Measurements from ENCODE around the gene TPD52L1.

Gene TPD52L1

DNA sequence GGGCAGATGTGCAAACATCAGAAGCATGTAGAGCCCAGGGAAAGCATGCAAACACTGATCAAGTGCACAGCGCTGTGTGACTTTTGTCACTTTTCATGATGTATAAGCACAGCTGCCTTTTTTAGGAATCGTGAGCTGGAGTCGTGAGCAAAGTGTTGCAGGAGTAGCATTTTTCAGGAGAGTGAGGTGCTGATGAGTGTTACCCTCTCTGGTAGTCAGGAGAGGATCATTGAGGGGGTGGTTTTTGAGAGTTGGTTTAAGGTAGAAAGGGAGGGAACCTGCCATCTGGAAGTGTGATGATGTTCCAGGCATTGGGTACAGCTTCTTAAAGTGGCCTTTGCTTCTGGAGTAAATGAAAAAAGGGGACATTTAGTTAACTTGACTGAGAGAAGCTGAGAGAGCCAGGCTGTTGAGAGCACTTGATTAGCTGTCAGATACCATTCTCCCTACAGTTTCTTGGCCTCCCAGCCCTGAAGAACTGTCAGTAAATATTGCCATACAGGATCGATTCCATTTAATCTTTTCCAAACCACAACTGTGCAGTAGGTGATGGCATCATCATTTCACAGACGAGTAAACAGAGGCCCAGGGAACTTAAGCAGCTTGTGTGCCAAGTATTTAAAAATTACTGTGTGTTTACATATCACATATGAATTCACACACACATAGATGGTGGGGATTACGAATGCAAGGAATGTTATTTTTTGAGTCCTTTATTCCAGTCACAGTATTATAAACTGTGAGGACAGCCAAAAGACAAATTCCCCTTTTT lies 28.9 kb downstream of the TPD52L1 start:
- DNase-seq, result no peak

DNA sequence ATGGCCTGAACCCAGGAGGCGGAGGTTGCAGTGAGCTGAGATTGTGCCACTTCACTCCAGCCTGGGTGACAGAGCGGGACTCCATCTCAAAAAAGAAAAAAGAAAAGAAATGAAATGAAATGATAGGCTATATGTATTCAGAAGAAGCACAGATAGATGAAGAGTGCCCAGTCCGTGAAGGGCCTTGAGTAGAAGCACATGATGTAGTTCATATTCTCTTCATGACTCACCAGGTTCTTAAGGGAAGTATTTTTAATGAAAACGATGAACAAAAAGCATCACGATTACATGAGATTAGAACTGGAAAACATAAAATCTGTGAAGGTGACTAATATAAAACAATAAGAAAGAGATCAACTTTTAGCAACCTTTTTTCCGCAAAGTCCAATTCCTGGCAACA lies 29.8 kb downstream of the TPD52L1 start:
- DNase-seq, result no peak

DNA sequence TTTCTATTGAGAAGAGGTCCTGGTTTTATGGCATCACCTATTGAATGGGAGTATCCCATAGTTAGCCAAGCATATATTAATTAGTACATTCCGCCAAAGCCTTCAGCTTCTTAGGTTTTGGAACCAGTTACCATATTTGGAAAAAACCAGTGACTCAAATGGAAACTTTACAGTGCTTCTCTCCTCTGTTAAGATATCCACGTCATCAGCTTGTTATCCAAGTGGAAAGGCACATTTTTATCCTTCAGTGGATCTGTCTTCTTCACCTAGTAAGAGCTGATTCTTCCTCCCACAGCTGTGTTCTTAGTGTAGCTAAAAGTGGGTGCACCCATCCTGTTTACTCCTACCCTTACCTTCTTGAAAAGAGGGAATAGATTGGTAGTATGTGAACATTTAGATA lies 34.5 kb downstream of the TPD52L1 start:
- peak; percentile 57 for DNase-seq

DNA sequence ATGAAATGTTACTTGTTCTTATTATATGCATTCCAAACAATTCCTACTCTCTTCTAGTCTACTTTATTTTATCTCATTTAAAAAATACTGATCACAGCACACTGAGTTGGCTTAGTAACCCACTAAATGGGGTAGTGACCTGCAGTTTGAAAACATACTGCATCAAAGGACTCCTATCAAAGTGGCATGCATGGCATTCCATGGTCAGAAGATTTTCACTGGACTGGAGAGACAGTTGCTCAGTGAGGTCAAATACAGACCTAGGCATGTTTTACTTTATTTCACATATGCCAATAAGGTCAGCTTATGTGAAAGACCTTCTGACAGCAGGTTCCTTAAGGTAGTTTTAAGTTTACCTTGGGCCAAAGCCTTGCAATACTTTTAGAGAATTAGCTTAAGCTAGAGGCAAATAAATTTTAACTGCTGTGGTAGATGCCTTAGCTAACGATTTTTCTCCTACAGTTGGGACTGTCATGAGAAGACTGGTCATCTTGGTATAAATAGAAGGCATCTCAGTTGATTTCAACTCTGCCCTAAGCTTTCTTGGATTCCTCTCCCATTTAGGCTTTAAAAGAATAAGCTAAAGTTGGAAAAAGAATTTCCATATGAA lies 35.1 kb downstream of the TPD52L1 start:
- DNase-seq, result no peak

DNA sequence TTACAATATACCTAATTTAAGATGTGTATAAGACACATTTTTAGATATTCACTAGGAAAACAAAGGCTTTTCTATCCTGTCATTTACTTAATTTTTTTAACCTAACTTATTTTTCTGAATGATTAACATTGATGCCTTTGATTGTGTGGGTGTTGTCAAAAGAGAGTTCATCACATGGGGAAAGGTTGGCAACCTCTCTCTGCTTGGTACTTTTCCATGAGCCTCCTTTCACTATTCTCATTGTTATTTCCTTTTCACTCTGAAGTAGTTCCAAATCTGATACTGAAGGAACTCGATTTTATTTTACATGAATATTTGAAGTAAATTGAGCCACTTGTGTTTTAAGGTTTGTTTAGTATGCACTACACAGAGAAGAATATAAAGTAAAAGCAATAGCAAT lies 35.9 kb downstream of the TPD52L1 start:
- DNase-seq, result no peak

DNA sequence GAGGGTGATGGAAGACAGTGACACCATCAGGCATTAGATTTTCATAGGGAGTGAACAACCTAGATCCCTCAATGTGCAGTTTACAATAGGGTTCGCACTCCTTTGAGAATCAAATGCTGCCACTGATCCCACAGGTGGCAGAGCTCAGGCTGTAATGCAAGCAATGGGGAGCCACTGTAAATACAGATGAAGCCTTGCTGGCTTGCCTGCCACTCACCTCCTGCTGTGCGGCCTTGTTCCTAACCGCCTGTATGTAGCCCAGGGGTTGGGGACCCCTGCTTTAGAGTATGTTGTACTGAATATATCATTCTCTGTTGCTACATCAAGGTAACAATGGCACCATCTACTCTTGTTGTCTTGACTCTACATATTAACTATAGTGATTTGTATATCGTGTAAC lies 37.1 kb downstream of the TPD52L1 start:
- DNase-seq, result no peak

DNA sequence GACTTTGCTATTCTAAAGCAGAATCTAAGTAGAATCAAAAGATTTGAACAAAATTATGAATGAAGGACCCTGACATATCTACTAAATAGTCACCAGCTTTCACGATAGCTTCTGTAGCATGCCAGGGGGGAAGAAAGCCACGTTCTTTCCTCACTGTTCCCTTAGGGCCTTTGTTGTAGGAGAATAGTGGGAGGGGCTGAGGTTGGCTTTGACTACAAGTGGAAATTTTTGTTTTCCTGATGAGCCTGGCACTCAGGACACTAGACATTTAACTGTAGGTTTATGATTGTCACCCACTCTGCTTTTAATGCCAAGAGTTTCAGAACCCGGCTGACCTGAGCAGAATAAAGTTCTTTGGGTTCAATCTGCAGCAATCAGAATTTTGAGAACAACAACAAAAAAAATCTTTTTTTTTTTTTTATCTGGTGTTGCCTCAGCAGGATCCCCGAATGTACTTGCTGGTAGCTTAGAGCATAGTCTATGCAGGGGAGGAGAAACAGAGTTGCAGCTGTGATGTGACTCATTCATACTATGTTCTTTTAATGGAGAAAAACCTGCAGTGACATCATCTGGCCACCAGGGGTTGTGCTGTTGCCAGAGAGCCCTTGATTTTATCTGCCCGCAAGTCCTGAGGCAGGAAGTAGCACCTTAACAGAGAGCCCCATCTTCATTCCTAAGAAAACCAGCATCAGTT lies 38.5 kb downstream of the TPD52L1 start:
- peak; percentile 81 for DNase-seq

DNA sequence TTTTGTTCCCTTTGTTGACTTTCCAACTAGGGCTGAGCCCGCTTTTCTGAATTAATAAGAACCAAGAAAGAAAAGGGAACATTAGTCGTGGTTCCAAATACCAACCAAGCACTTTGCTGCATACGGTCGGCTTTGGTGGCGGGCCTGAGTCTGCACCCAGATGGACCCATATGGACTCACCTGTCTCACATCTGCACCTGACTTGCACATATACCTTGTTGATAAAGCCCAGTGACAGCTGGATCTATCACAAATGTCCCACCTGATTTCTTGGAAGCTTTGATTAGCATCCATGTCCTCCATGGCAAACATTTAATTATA lies 39.0 kb downstream of the TPD52L1 start:
- DNase-seq, result no peak

DNA sequence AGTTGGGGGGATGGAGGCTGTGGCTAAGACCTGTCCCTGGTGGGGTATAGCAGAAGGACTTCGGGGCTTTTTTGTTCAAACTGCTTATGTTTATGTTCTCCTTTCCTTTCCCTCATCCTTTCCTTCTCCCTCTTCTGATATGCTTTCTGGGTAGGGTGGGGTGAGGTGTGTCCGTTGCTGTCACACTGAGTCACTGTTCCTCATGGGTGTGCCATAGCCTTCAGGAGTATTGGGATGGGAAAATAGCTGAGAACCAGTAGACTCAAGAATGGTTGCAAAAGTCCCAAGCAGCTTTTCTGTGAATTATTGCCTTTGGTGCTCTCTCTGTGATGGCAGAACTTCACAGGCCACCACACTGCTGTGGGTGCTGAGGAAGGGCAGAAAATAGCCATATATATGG lies 39.6 kb downstream of the TPD52L1 start:
- DNase-seq, result no peak

DNA sequence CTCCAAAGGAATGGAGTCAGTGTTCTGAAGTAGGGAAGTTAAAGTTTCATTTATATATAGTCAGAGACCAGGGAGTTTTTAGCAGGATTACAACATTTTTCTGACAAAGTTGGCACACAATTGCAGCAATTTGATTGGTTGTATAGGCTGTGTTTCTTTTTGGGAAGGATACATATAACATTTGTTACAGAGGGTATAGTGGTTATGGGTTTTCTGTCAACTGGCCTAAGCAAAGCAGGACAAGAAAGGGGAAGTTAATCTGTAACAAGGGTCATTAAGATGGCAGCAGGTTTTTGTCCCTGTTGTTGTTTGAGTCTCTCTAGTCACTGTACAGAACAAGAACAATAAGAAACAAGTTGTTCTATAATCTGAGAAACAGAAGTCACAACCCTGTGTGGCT lies 41.4 kb downstream of the TPD52L1 start:
- DNase-seq, result no peak

DNA sequence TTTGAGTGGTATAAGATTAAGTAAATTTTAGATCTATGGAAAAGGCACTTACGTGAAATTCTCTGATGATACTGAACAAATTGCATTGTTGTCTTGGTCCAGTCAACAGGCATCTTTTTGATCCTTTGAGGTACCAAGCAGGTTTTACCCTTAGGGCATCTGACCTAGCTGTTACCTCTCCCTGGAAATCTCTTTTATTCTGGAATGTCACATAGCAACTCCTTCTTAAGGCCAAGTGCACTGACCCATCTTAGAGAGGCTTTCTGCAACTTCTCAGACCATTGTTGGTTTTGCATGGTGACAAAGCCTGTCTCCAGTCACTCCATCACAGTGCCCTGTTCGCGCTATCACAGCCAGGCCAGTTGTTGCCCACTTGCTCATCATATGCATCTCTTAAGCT lies 42.0 kb downstream of the TPD52L1 start:
- DNase-seq, result no peak

DNA sequence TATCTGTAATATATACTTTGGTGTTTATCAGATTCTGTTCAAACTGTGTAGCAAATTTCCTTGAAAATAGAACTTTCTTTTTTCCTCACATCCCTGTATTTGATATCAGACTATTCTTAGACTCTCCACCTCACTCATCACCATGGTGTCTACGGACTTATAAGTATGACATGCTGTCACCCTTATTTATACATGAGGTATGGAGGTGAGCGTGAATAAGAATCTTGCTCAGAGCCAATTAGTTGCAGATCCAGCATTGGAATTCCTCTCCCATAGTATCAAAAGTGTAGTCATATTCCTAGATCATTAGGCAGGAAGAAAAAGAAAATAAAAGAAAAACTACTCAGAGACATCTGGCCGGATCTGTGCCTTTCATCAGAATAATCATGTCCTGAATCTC lies 43.0 kb downstream of the TPD52L1 start:
- peak; percentile 26 for DNase-seq

DNA sequence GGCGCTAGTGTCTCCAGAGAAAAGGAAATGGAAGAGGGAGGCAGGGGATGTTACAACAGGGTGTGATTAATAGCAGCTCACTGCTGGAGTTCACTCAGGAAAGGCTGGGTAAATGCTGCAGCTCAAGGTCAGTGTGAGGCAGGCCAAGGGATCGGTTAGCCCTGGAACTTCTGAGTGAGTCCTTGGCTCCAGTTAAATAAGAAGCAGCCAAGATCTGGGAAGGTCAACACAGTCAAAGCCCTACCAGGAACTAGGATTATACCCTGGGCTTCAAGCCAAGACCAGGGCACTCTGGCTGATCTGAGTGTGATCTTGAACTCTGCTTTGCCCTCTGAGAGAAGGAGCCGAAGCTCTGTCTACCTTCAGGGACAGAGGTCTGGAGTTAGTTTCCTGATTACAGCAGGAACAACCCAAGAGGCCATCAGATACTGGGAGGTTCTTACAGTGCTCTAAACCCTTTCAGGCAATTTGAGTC lies 44.3 kb downstream of the TPD52L1 start:
- DNase-seq, result peak; percentile 53

DNA sequence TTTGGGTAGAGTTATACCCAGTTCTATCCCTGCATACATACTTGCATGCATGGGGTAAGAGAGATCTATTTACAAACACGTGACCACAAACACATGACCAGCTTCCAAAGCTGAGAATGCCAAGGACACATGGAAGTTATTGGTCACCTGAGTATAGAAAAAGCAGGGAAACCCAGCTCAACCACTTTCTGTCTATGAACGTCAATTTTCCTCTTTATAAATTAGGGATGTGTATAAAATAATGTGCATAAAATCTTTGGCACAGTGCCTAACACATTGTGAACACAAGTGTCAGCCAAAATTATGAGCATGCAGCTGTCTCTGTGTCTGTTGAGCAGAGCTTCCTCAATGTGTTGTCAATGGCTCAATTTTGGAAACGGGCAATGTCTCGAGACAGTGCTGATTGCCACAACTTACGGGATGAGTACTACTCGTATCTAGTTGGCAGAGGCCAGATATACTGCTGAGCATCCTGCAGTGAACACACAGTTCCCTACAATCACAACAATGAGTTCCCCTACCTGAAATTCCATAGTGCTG lies 44.9 kb downstream of the TPD52L1 start:
- DNase-seq, result no peak

DNA sequence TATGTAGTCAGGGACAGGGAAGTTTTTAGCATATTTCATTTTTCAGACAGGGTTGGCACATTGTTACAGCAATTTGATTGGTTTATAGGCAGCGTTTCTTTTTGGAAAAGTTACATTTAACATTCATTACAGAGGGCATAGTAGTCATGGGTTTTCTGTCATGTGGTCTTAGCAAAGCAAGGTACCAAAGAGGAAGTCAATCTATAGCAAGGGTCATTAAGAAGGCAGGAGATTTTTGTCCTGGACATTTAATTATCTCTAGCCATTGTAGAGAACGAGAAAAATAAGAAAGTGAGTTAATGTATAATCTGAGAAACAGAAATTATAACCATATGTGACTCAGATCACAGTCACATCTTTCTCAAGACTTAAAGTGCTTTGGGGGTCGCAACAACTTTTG lies 47.4 kb downstream of the TPD52L1 start:
- DNase-seq, result no peak

DNA sequence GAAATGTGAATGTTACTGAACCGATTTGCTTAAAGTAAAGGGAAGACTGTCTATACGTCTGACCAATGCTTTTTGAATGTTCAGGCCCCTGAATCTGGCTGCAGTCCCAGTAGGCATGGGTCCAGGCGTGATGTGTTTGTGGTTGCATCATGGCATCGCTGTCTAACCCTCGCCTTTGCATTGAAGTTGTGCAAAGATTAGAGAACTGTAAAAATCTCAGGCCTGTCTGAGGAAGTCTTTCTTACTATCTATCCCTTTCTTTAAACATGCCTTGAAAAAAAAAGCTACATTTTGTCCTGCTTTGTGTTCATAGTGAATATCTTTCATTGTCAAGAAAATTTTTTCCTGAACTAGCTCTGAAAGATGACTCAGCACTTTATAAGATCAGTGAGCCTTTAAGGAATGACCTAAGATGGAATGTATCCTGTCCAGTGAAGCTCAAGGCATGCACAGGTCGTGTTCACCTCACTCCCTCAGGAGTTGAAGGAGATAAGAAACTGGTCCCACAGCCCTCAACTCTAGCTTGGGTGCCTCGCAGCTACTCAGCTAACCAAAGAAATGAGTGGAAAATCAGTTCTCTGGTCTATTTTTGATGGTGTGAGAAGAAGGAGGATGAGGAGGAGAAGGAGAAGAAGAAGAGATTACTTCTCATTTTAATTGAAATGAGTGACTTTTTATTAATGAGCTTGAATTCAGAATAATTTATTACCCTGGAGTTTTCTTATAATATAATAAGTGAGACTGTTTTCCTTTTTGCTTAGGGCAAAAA lies 48.6 kb downstream of the TPD52L1 start:
- peak; percentile 97 for DNase-seq

DNA sequence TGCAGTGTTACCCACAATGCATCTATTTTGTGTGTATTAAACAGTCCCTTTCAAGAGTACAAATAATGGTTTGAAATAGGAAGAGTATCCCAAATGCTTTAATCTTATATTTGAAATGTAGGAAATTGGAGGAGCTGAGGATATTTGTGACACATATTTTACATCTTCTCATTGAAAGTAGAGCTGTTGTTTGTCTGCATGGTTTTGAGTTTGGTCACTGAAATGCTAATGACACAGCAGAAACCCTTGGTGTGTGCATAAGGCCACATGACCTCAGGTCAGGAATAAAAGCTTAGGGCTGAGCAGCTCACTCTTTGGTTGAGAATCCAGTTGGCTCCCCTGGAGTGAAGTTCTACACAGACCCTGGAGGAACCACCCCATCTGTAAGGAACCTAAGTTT lies 49.8 kb downstream of the TPD52L1 start:
- DNase-seq, result no peak

DNA sequence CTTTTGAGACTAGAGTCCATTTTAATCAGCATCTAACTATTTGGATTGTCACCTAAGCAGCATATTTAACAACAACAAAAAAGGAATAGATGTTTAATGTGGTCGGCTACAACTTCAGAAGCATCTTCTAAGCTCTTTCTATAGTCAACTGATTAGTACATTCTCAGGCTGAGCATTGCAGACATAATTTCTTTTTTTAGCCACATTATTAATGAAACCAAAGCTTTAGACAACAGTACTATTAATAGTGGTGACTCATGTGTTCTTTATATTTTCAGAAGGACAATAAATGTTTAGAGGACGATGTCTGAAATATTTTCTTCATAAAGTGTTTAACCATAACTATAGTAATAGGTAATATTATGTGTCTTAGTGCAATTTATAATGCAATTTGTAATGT lies 52.4 kb downstream of the TPD52L1 start:
- no peak for DNase-seq

DNA sequence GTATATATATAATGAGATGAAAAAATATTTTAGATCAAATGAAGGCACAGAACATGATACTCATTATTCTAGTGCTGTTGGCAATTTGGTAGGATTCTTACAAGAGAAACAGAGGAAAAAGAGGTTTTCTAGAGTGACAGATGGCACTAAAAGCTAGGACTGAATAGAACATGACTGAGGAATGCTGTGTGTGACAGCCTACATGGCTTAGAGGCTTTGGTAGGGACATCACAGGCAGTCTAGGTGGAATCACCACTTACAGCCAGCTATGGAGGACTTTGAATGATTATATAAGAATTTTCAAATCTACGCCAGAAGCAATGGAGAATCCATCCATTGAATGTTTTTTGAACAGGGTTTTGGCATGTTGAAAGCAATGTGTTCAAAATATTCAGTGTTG lies 52.8 kb downstream of the TPD52L1 start:
- DNase-seq, result no peak

DNA sequence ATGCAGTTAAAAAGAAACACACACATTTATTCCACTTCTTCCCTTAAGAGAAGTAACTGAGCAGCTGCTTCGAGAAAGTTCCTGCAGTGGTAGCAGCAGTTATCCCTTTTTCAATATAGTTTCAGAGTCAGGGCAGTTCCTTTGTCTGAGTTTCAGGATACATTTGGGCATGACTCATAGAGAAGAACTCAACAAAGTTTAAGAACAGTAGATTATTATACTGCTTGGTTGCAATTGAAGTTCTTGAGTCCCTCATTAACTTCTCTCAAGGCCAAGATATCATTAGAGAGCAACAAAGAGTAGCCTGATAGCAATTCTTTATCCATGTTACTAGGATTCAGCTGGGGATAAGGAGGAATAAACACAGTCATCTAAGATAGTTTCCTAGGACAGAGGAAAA lies 54.4 kb downstream of the TPD52L1 start:
- DNase-seq, result no peak

DNA sequence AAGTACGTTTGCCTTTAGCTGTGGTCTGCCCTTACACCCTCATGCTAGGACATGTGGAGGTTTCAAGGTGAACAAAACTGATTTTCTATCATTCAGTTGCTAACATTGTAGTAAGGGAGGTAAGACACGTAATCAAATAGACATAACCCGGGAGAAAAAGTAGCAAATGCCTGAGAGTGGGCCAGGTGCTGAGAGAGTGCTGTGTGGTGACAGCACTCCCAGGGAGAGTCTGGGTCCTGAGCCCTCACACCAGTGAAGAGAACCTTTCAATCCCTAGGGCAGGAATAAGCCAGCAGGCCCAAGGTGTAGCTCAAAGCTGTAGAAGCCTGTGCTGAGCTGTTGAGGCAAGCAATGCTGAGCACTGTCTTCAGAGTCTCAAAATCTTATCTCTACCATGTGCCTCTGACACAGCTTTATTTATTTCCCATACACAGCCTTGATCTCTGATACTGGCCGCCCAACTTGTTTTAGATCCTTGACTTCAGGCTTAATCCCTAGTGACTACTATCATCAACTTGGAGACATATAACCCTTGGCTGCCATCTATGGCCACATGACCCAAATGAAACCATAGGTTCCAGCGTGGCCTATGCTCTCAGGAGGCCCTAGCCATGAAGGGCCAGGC lies 55.2 kb downstream of the TPD52L1 start:
- DNase-seq, result no peak

DNA sequence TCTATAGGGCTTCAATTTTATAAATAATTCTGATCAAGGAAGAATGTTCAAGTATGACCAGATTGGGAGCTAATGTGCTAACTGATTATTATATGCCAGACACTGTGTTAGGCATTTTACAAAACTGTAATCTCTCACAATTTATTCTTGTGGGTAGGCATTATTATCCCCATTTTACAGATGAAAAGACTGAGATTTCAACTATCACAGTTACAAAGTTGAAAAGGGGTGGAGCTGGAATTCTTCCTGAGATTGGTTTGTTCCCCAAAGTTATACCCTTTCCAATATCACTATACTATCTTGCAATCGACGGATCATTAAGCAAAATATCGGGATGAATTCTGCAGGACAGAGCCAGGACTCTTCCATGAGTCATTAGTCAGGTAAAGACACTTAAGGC lies 57.1 kb downstream of the TPD52L1 start:
- DNase-seq, result no peak

DNA sequence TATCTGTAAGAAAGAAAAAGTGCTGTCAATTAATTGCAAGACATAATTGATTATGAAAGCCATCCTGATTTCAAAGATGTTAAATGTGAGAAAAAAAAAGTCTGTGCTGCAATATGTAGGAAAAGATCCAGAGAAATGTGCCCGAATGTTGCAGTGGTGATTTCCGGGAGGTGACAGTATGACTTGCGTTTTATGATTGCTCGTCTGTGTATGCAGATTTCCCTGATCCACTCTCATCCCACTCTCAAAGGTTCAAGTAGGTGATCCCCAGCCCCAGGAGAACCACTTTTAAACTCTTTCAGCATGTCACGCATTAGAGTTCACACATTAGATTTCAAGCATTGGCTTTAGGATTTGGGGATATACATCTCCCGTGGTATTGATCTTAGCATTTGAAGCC lies 57.8 kb downstream of the TPD52L1 start:
- no peak for DNase-seq

Data from fibroblast of skin of abdomen (primary cell).